CD14-positive monocyte (primary cell): ENCODE results near the gene RBM4B. TPM values are rescaled to one million over a fixed set of nuclear protein-coding genes. Genes with fewer than 3 reads are reported as not detected.

ENCODE experiments used
- DNase-seq, 3 donors: peaks; one replicate each; pipeline ENCODE4 v3.0.0-alpha.2; 2011 to 2022
- H2AFZ ChIP-seq: 2 replicates; pipeline ENCODE4 v1.6.0; 2012; ENCODE audit warnings: mild to moderate bottlenecking, low read depth, low read length, inconsistent platforms; ENCODE audit not compliant: insufficient read depth, poor library complexity, severe bottlenecking
- H3K27ac ChIP-seq, 2 donors: 1 replicate in 1 of 2; 2 replicates in 1 of 2; pipeline ENCODE4 v1.5.1; 2012 to 2013; ENCODE audit warnings: low read length in 2 of 2, control low read depth in 1 of 2, inconsistent platforms in 1 of 2, low read depth in 1 of 2, mild to moderate bottlenecking in 1 of 2
- H3K27me3 ChIP-seq, 2 donors: one replicate each; pipeline versions ENCODE4 v1.6.0 to v1.6.1; 2011 to 2013; ENCODE audit warnings: low read length in 2 of 2; ENCODE audit not compliant: control insufficient read depth in 2 of 2, insufficient read depth in 2 of 2
- H3K36me3 ChIP-seq, 2 donors: replicated peaks in 1 of 2; 1 replicate in 1 of 2; 2 replicates in 1 of 2; pipeline versions ENCODE4 v1.5.1 to v1.6.1; 2012 to 2013; ENCODE audit warnings: low read length in 2 of 2, control low read depth in 1 of 2, inconsistent platforms in 1 of 2, mild to moderate bottlenecking in 1 of 2; ENCODE audit not compliant: insufficient read depth in 2 of 2, control insufficient read depth in 1 of 2
- H3K4me1 ChIP-seq, 2 donors: 1 replicate in 1 of 2; 2 replicates in 1 of 2; pipeline versions ENCODE4 v1.5.1 to v1.6.1; 2012 to 2013; ENCODE audit warnings: low read length in 2 of 2, control low read depth in 1 of 2, inconsistent platforms in 1 of 2, mild to moderate bottlenecking in 1 of 2, moderate library complexity in 1 of 2; ENCODE audit not compliant: insufficient read depth in 2 of 2, control insufficient read depth in 1 of 2
- H3K4me2 ChIP-seq: replicated peaks from 2 replicates; pipeline ENCODE3; 2012; ENCODE audit warnings: low read length, moderate library complexity, mild to moderate bottlenecking; ENCODE audit not compliant: poor library complexity, severe bottlenecking; ENCODE audit errors: extremely low read depth
- H3K4me3 ChIP-seq, 3 experiments: fragments of 200-600 bp in 1 of 3; sonication (generic) in 1 of 3; replicated peaks in 1 of 3; 1 replicate in 2 of 3; 2 replicates in 1 of 3; pipeline ENCODE4 v1.5.1; 2011 to 2013; ENCODE audit warnings: low read length in 3 of 3, mild to moderate bottlenecking in 3 of 3, control low read depth in 2 of 3, low read depth in 2 of 3, inconsistent platforms in 1 of 3, moderate library complexity in 1 of 3
- H3K79me2 ChIP-seq: 2 replicates; pipeline ENCODE4 v1.6.0; 2012; ENCODE audit warnings: mild to moderate bottlenecking, control low read depth, inconsistent platforms, low read length, moderate library complexity; ENCODE audit not compliant: insufficient read depth
- H3K9ac ChIP-seq: 2 replicates; pipeline ENCODE4 v1.6.0; 2017; ENCODE audit warnings: low read length, mild to moderate bottlenecking; ENCODE audit not compliant: insufficient read depth, poor library complexity, severe bottlenecking
- H3K9me3 ChIP-seq, 2 donors: replicated peaks in 1 of 2; 1 replicate in 1 of 2; 2 replicates in 1 of 2; pipeline versions ENCODE4 v1.5.1 to v1.6.1; 2012 to 2013; ENCODE audit warnings: low read length in 2 of 2, control low read depth in 1 of 2; ENCODE audit not compliant: control insufficient read depth in 1 of 2, insufficient read depth in 1 of 2
- H4K20me1 ChIP-seq: 2 replicates; pipeline ENCODE4 v1.6.0; 2012; ENCODE audit warnings: mild to moderate bottlenecking, low read length, control low read depth, moderate library complexity; ENCODE audit not compliant: insufficient read depth
- H3K27ac Mint-ChIP-seq, 7 donors: one replicate each; pipeline ENCODE4 v1.8.0; 2020; ENCODE audit warnings: mild to moderate bottlenecking in 7 of 7, mixed read lengths in 7 of 7, moderate library complexity in 6 of 7, inconsistent platforms in 2 of 7
- H3K27me3 Mint-ChIP-seq, 3 donors: one replicate each; pipeline ENCODE4 v1.8.0; 2021 to 2022; ENCODE audit warnings: low read depth in 3 of 3, mild to moderate bottlenecking in 3 of 3, mixed read lengths in 3 of 3, moderate library complexity in 3 of 3, inconsistent platforms in 1 of 3
- H3K36me3 Mint-ChIP-seq, 2 donors: one replicate each; pipeline ENCODE4 v1.8.0; 2020; ENCODE audit warnings: mixed read lengths in 2 of 2, inconsistent platforms in 1 of 2, mild to moderate bottlenecking in 1 of 2
- H3K4me1 Mint-ChIP-seq: one replicate; pipeline ENCODE4 v1.8.0; 2020; ENCODE audit warnings: mild to moderate bottlenecking, mixed read lengths
- H3K4me3 Mint-ChIP-seq, 2 donors: one replicate each; pipeline ENCODE4 v1.8.0; 2020; ENCODE audit warnings: mild to moderate bottlenecking in 2 of 2, mixed read lengths in 2 of 2, moderate library complexity in 1 of 2
- H3K9me3 Mint-ChIP-seq, 7 donors: one replicate each; pipeline ENCODE4 v1.8.0; 2020 to 2022; ENCODE audit warnings: mixed read lengths in 7 of 7, mild to moderate bottlenecking in 6 of 7, moderate library complexity in 6 of 7, inconsistent platforms in 2 of 7
- CTCF ChIP-seq: fragments of 200-600 bp; IDR thresholded peaks from one replicate; pipeline ENCODE4 v1.8.0; 2022; ENCODE audit warnings: antibody characterized with exemption, mild to moderate bottlenecking
- WGBS: methylation state at CpG from one replicate; pipeline ENCODE4 v1.1.5; 2013; ENCODE audit warnings: missing lambda C conversion rate; ENCODE audit not compliant: insufficient coverage; 5-methylcytosine and 5-hydroxymethylcytosine counted together
- intact Hi-C, 2 donors: fragments of 100-400 bp; cut with micrococcal nuclease; formaldehyde crosslinking; loops; one replicate each; pipeline versions ENCODE4 v1.15.0 to v1.15.1; 2023
- polyA plus RNA-seq, 3 donors: library from polyadenylated mRNA; depleted of rRNA in 1 of 3; unstranded in 2 of 3; stranded (reverse) in 1 of 3; fragments of 300-500 nt in 2 of 3; fragments of >200 nt in 1 of 3; fragmentation: Illumina TruSeq in 2 of 3; gene quantifications; 1 replicate in 2 of 3; 2 replicates in 1 of 3; pipeline ENCODE4 v1.2.3, GENCODE V29; 2012 to 2021

The RBM4B gene
- polyA plus RNA-seq, 3 donors = 7.8 to 14.3 (median 11.2) TPM

- no peaks in the 10 kb centered on the region for H4K20me1 ChIP-seq
- TF ChIP-seq CTCF = no peak
- Mint-ChIP-seq H3K9me3 (peaks cover 0 to 4% (median 0%) of the 10 kb centered on the region in 7 donors), H3K27me3 (peaks cover 0 to 5% (median 3%) of the 10 kb centered on the region in 3 donors), H3K4me3 (no peak overlapping the region), H3K27ac (no peak overlapping the region), H3K4me1 (no peaks in the 10 kb centered on the region), H3K36me3 (no peaks in the 10 kb centered on the region)
- no peaks in the 10 kb centered on the region for H3K79me2 ChIP-seq
- no peak overlapping the region for H3K27ac ChIP-seq
- 100% methylated on average over 1 of the region's 10 CpGs for WGBS
- H3K36me3 ChIP-seq = no peaks in the 10 kb centered on the region
- H3K4me1 ChIP-seq = no peaks in the 10 kb centered on the region
- intact Hi-C loops = no loop called here
- no peak overlapping the region for H2AFZ ChIP-seq
- no peaks in the 10 kb centered on the region for H3K9me3 ChIP-seq
- H3K4me3 ChIP-seq = no peak overlapping the region
- no peak overlapping the region for H3K9ac ChIP-seq
- no peak overlapping the region for H3K4me2 ChIP-seq
- H3K27me3 ChIP-seq = no peaks in the 10 kb centered on the region
- DNase-seq = no peak
Observed at GRCh38 chr11:66701432-66702240, 23.9 kb upstream of the RBM4B start.

- no peak for DNase-seq
- peaks cover 0 to 4% (median 0%) of the 10 kb centered on the region in 7 donors for H3K9me3 Mint-ChIP-seq
- Histone ChIP-seq H4K20me1 (no peaks in the 10 kb centered on the region), H3K4me3 (no peak overlapping the region), H3K9ac (no peak overlapping the region), H3K4me1 (no peaks in the 10 kb centered on the region), H3K27ac (no peak overlapping the region), H3K9me3 (no peaks in the 10 kb centered on the region), H3K79me2 (no peaks in the 10 kb centered on the region), H3K36me3 (no peaks in the 10 kb centered on the region), H3K4me2 (no peak overlapping the region), H3K27me3 (no peaks in the 10 kb centered on the region), H2AFZ (no peak overlapping the region)
- no peak overlapping the region for H3K27ac Mint-ChIP-seq
- no peaks in the 10 kb centered on the region for H3K36me3 Mint-ChIP-seq
- peaks cover 0 to 5% (median 5%) of the 10 kb centered on the region in 3 donors for H3K27me3 Mint-ChIP-seq
- intact Hi-C loops = no loop called here
- no peak overlapping the region for H3K4me3 Mint-ChIP-seq
- no peak for TF ChIP-seq CTCF
- H3K4me1 Mint-ChIP-seq = no peaks in the 10 kb centered on the region
- WGBS = 97% methylated on average over 27 of the region's 27 CpGs
Observed at GRCh38 chr11:66700742-66701141, 23.1 kb upstream of the RBM4B start.
